Mesenchymal stem cell (in vitro differentiated cells and primary cell): ENCODE measurements around the gene RAPGEF1.

Experiments
- DNase-seq: peaks from one replicate; pipeline ENCODE4 v3.0.0-alpha.2; 2013
- H2AFZ ChIP-seq: one replicate; pipeline ENCODE4 v1.6.1; 2013; ENCODE audit warnings: low read depth, mild to moderate bottlenecking, control low read depth, inconsistent platforms, low read length, moderate library complexity
- H2AK5ac ChIP-seq: 2 replicates; pipeline ENCODE4 v1.6.1; 2013; ENCODE audit warnings: low read length, moderate library complexity, mild to moderate bottlenecking, inconsistent platforms; ENCODE audit not compliant: severe bottlenecking
- H2BK120ac ChIP-seq: one replicate; pipeline ENCODE4 v1.6.1; 2013; ENCODE audit warnings: low read depth, mild to moderate bottlenecking, inconsistent platforms, low read length, moderate library complexity
- H2BK12ac ChIP-seq, 2 experiments: one replicate each; pipeline ENCODE4 v1.6.1; 2013; ENCODE audit warnings: inconsistent platforms in 2 of 2, low read length in 2 of 2, mild to moderate bottlenecking in 2 of 2, moderate library complexity in 2 of 2, control low read depth in 1 of 2
- H2BK15ac ChIP-seq: one replicate; pipeline ENCODE4 v1.6.1; 2013; ENCODE audit warnings: mild to moderate bottlenecking, low read depth, inconsistent platforms; ENCODE audit not compliant: poor library complexity, severe bottlenecking
- H2BK5ac ChIP-seq: 2 replicates; pipeline ENCODE4 v1.6.1; 2013; ENCODE audit warnings: low read depth, mild to moderate bottlenecking, low read length, control low read depth, inconsistent platforms; ENCODE audit not compliant: poor library complexity, severe bottlenecking
- H3K14ac ChIP-seq, 2 experiments: one replicate each; pipeline ENCODE4 v1.6.1; 2013; ENCODE audit warnings: inconsistent platforms in 2 of 2, low read length in 2 of 2, control low read depth in 1 of 2, mild to moderate bottlenecking in 1 of 2, moderate library complexity in 1 of 2
- H3K18ac ChIP-seq, 2 experiments: one replicate each; pipeline ENCODE4 v1.6.1; 2013; ENCODE audit warnings: inconsistent platforms in 2 of 2, low read length in 2 of 2, control low read depth in 1 of 2, low read depth in 1 of 2, mild to moderate bottlenecking in 1 of 2
- H3K23ac ChIP-seq, 2 experiments: one replicate each; pipeline ENCODE4 v1.6.1; 2013; ENCODE audit warnings: inconsistent platforms in 2 of 2, low read length in 2 of 2, mild to moderate bottlenecking in 2 of 2, moderate library complexity in 2 of 2, control low read depth in 1 of 2
- H3K27ac ChIP-seq: 2 replicates; pipeline ENCODE4 v1.5.1; 2013; ENCODE audit warnings: mild to moderate bottlenecking, moderate library complexity, low read length, control low read depth, inconsistent platforms; ENCODE audit not compliant: poor library complexity, severe bottlenecking
- H3K27me3 ChIP-seq, 2 experiments: 2 replicates each; pipeline versions ENCODE4 v1.6.1 to v1.7.0; 2013; ENCODE audit warnings: low read length in 2 of 2, mild to moderate bottlenecking in 2 of 2, moderate library complexity in 2 of 2, control low read depth in 1 of 2, inconsistent platforms in 1 of 2; ENCODE audit not compliant: control insufficient read depth in 1 of 2, insufficient read depth in 1 of 2
- H3K36me3 ChIP-seq, 2 experiments: 2 replicates each; pipeline versions ENCODE4 v1.6.1 to v1.7.0; 2013; ENCODE audit warnings: low read length in 2 of 2, control low read depth in 1 of 2, inconsistent platforms in 1 of 2, low read depth in 1 of 2, mild to moderate bottlenecking in 1 of 2; ENCODE audit not compliant: insufficient read depth in 2 of 2, control insufficient read depth in 1 of 2
- H3K4ac ChIP-seq, 2 experiments: one replicate each; pipeline ENCODE4 v1.6.1; 2013; ENCODE audit warnings: inconsistent platforms in 2 of 2, low read length in 2 of 2, mild to moderate bottlenecking in 2 of 2, moderate library complexity in 2 of 2, control low read depth in 1 of 2, low read depth in 1 of 2
- H3K4me1 ChIP-seq: 2 replicates; pipeline ENCODE4 v1.6.1; 2013; ENCODE audit warnings: low read depth, low read length, control low read depth; ENCODE audit not compliant: control insufficient read depth, insufficient read depth
- H3K4me2 ChIP-seq: 2 replicates; pipeline ENCODE4 v1.6.1; 2013; ENCODE audit warnings: low read length, mild to moderate bottlenecking, inconsistent platforms; ENCODE audit not compliant: poor library complexity, severe bottlenecking
- H3K4me3 ChIP-seq, 2 experiments: 2 replicates each; pipeline versions ENCODE4 v1.5.1 to v1.7.0; 2013; ENCODE audit warnings: low read length in 2 of 2, mild to moderate bottlenecking in 2 of 2, control low read depth in 1 of 2, low read depth in 1 of 2; ENCODE audit not compliant: insufficient read depth in 1 of 2
- H3K79me1 ChIP-seq: replicated peaks from 2 replicates; pipeline ENCODE4 v1.6.1; 2013; ENCODE audit warnings: mild to moderate bottlenecking, control low read depth, low read length, inconsistent platforms; ENCODE audit not compliant: poor library complexity, severe bottlenecking
- H3K9ac ChIP-seq: 2 replicates; pipeline ENCODE4 v1.7.0; 2013; ENCODE audit warnings: mild to moderate bottlenecking, low read length, moderate library complexity
- H3K9me3 ChIP-seq: 2 replicates; pipeline ENCODE4 v1.7.0; 2013; ENCODE audit warnings: mild to moderate bottlenecking, low read length; ENCODE audit not compliant: control insufficient read depth
- H4K8ac ChIP-seq: one replicate; pipeline ENCODE4 v1.6.1; 2013; ENCODE audit warnings: inconsistent platforms, mild to moderate bottlenecking, low read length, moderate library complexity
- H4K91ac ChIP-seq: one replicate; pipeline ENCODE4 v1.6.1; 2013; ENCODE audit warnings: mild to moderate bottlenecking, low read length, inconsistent platforms
- WGBS: methylation state at CpG from one replicate; pipeline ENCODE4 v1.1.7; 2013; ENCODE audit warnings: mixed read lengths; 5-methylcytosine and 5-hydroxymethylcytosine counted together

Gene RAPGEF1

GRCh38 chr9:131724683-131725082, 15.2 kb downstream of the RAPGEF1 start:
- 79% methylated on average over 2 of the region's 2 CpGs for WGBS
- Histone ChIP-seq H2AK5ac (no peak overlapping the region), H2BK5ac (no peak overlapping the region), H3K23ac (no peak overlapping the region), H3K9me3 (no peaks in the 10 kb centered on the region), H2AFZ (no peak overlapping the region), H2BK120ac (no peak overlapping the region), H2BK15ac (no peak overlapping the region), H3K18ac (peak overlapping the region in 1 of 2 experiments; percentile 69), H3K27ac (no peak overlapping the region), H3K79me1 (peaks cover 34% of the 10 kb centered on the region), H3K4ac (no peak overlapping the region), H3K4me3 (no peak overlapping the region), H2BK12ac (no peak overlapping the region), H3K4me1 (peaks cover 25% of the 10 kb centered on the region), H3K4me2 (no peak overlapping the region), H3K36me3 (peaks cover 0 to 7% of the 10 kb centered on the region in 2 experiments), H4K91ac (no peak overlapping the region), H3K27me3 (no peaks in the 10 kb centered on the region), H3K14ac (no peak overlapping the region), H3K9ac (no peak overlapping the region), H4K8ac (no peak overlapping the region)
- no peak for DNase-seq

GRCh38 chr9:131723632-131724031, 16.2 kb downstream of the RAPGEF1 start:
- Histone ChIP-seq H3K9me3 (no peaks in the 10 kb centered on the region), H3K36me3 (peaks cover 0 to 7% of the 10 kb centered on the region in 2 experiments), H3K4me1 (peaks cover 19% of the 10 kb centered on the region), H3K4ac (no peak overlapping the region), H3K4me2 (no peak overlapping the region), H3K9ac (no peak overlapping the region), H3K23ac (no peak overlapping the region), H3K79me1 (peaks cover 30% of the 10 kb centered on the region), H4K8ac (no peak overlapping the region), H2AFZ (no peak overlapping the region), H3K27ac (no peak overlapping the region), H3K14ac (no peak overlapping the region), H2AK5ac (peak overlapping the region; percentile 37), H2BK15ac (no peak overlapping the region), H2BK12ac (no peak overlapping the region), H2BK120ac (no peak overlapping the region), H3K4me3 (no peak overlapping the region), H3K18ac (no peak overlapping the region), H3K27me3 (no peaks in the 10 kb centered on the region), H4K91ac (no peak overlapping the region), H2BK5ac (no peak overlapping the region)
- WGBS, result 91% methylated on average over 1 of the region's 5 CpGs
- no peak for DNase-seq

- no peak overlapping the region for H3K4me2 ChIP-seq
- H3K18ac ChIP-seq, result no peak overlapping the region
- H3K23ac ChIP-seq, result no peak overlapping the region
- no peaks in the 10 kb centered on the region for H3K27me3 ChIP-seq
- WGBS, result 90% methylated on average over 7 of the region's 8 CpGs
- no peak overlapping the region for H4K8ac ChIP-seq
- no peak overlapping the region for H2BK15ac ChIP-seq
- H2AFZ ChIP-seq, result no peak overlapping the region
- H3K27ac ChIP-seq, result no peak overlapping the region
- H2BK12ac ChIP-seq, result no peak overlapping the region
- H2BK120ac ChIP-seq, result no peak overlapping the region
- H3K4me1 ChIP-seq, result peaks cover 14% of the 10 kb centered on the region
- H3K36me3 ChIP-seq, result peaks cover 3 to 7% of the 10 kb centered on the region in 2 experiments
- no peak overlapping the region for H3K4me3 ChIP-seq
- H2BK5ac ChIP-seq, result no peak overlapping the region
- H3K14ac ChIP-seq, result no peak overlapping the region
- H3K79me1 ChIP-seq, result peaks cover 36% of the 10 kb centered on the region
- DNase-seq, result no peak
- H4K91ac ChIP-seq, result no peak overlapping the region
- no peaks in the 10 kb centered on the region for H3K9me3 ChIP-seq
- H3K9ac ChIP-seq, result no peak overlapping the region
- H3K4ac ChIP-seq, result no peak overlapping the region
- peak overlapping the region; percentile 30 for H2AK5ac ChIP-seq
Measured at GRCh38 chr9:131722255-131722654, 17.6 kb downstream of the RAPGEF1 start.

GRCh38 chr9:131721076-131721475, 18.8 kb downstream of the RAPGEF1 start:
- H3K9me3 ChIP-seq, result no peaks in the 10 kb centered on the region
- no peak for DNase-seq
- no peak overlapping the region for H3K4me3 ChIP-seq
- no peak overlapping the region for H2BK12ac ChIP-seq
- H2AFZ ChIP-seq, result no peak overlapping the region
- peaks cover 7 to 8% of the 10 kb centered on the region in 2 experiments for H3K36me3 ChIP-seq
- no peak overlapping the region for H3K9ac ChIP-seq
- no peaks in the 10 kb centered on the region for H3K27me3 ChIP-seq
- no peak overlapping the region for H3K23ac ChIP-seq
- H4K91ac ChIP-seq, result no peak overlapping the region
- H3K4me1 ChIP-seq, result peaks cover 15% of the 10 kb centered on the region
- H3K18ac ChIP-seq, result no peak overlapping the region
- H2BK5ac ChIP-seq, result no peak overlapping the region
- no peak overlapping the region for H3K14ac ChIP-seq
- H3K79me1 ChIP-seq, result peaks cover 39% of the 10 kb centered on the region
- H4K8ac ChIP-seq, result no peak overlapping the region
- peak overlapping the region; percentile 6 for H3K4me2 ChIP-seq
- peak overlapping the region; percentile 14 for H3K27ac ChIP-seq
- no peak overlapping the region for H2BK15ac ChIP-seq
- H3K4ac ChIP-seq, result no peak overlapping the region
- 97% methylated on average over 13 of the region's 13 CpGs for WGBS
- no peak overlapping the region for H2AK5ac ChIP-seq
- H2BK120ac ChIP-seq, result no peak overlapping the region
